ENCODE data around the gene IFNLR1. TPM values are rescaled to one million over a fixed set of nuclear protein-coding genes. Genes with fewer than 3 reads are reported as not detected.

Gene IFNLR1
- total RNA-seq, 4 donors from 2014 or later = 10.4 to 16.4 (median 14.4) TPM

- H3K4me3 ChIP-seq (ENCODE audit: low read depth, poor library complexity, severe bottlenecking) = no peak overlapping the region
- TF ChIP-seq POLR2A (IDR thresholded peaks at IDR 0.05) = no peak
- TF ChIP-seq CTCF (IDR thresholded peaks at IDR 0.05) = no peak
- 84 to 88% methylated on average over 5 of the region's 5 CpGs for WGBS, 2 donors
- DNase-seq (ENCODE audit: low spot score in 2 of 2) = no peak
- intact Hi-C loops (cut with DNase I; ENCODE audit: low total_unique reads) = no loop called here
Observed at GRCh38 chr1:24173638-24174575, 13.2 kb downstream of the IFNLR1 start.

GRCh38 chr1:24172598-24172997 lies 14.5 kb downstream of the IFNLR1 start:
- intact Hi-C loops (cut with DNase I; ENCODE audit: low total_unique reads) = no loop called here
- no peak for DNase-seq (ENCODE audit: low spot score in 2 of 2)
- WGBS, 2 donors = 95 to 99% methylated on average over 5 of the region's 5 CpGs
- H3K4me3 ChIP-seq (ENCODE audit: low read depth, poor library complexity, severe bottlenecking) = no peak overlapping the region
- TF ChIP-seq CTCF (IDR thresholded peaks at IDR 0.05) (no peak), POLR2A (IDR thresholded peaks at IDR 0.05) (no peak)

GRCh38 chr1:24169286-24169685 lies 17.8 kb downstream of the IFNLR1 start:
- intact Hi-C loops (cut with DNase I; ENCODE audit: low total_unique reads) = no loop called here
- H3K4me3 ChIP-seq (ENCODE audit: low read depth, poor library complexity, severe bottlenecking) = no peak overlapping the region
- 92 to 96% methylated on average over 12 of the region's 12 CpGs for WGBS, 2 donors
- DNase-seq (ENCODE audit: low spot score in 2 of 2) = no peak
- TF ChIP-seq CTCF (IDR thresholded peaks at IDR 0.05) = no peak
- no peak for TF ChIP-seq POLR2A (IDR thresholded peaks at IDR 0.05)

GRCh38 chr1:24168245-24168644 lies 18.8 kb downstream of the IFNLR1 start:
- intact Hi-C loops (cut with DNase I; ENCODE audit: low total_unique reads) = no loop called here
- 83 to 91% methylated on average over 7 of the region's 7 CpGs for WGBS, 2 donors

GRCh38 chr1:24167008-24167407 lies 20.1 kb downstream of the IFNLR1 start:
- no peak overlapping the region for H3K4me3 ChIP-seq (ENCODE audit: low read depth, poor library complexity, severe bottlenecking)
- no peak for TF ChIP-seq POLR2A (IDR thresholded peaks at IDR 0.05)
- no peak for TF ChIP-seq CTCF (IDR thresholded peaks at IDR 0.05)
- no peak for DNase-seq (ENCODE audit: low spot score in 2 of 2)
- WGBS, 2 donors = 58 to 66% methylated on average over 4 of the region's 4 CpGs
- intact Hi-C loops (cut with DNase I; ENCODE audit: low total_unique reads) = no loop called here

More at GRCh38 chr1:24168245-24168644, 18.8 kb downstream of the IFNLR1 start:
- no peak for DNase-seq (ENCODE audit: low spot score in 2 of 2)
- TF ChIP-seq POLR2A (IDR thresholded peaks at IDR 0.05) (no peak), CTCF (IDR thresholded peaks at IDR 0.05) (no peak)
- H3K4me3 ChIP-seq (ENCODE audit: low read depth, poor library complexity, severe bottlenecking) = no peak overlapping the region
